K562 (cell line): ENCODE data around the gene ABCA7. TPM values are rescaled to one million over a fixed set of nuclear protein-coding genes. Genes with fewer than 3 reads are reported as not detected.

Experiments used
- ATAC-seq: fragments of 200-7000 bp; cut with Tn5 transposase; 3 replicates; pipeline ENCODE4 v1.9.1; 2020; ENCODE audit warnings: moderate library complexity
- BruUV-seq: library from RNA; stranded (reverse); fragments of 400-500 nt; replicated peaks from 2 replicates; lab custom pipeline; 2021; lab: Mats Ljungman, UMichigan
- CTCF ChIA-PET: fragments of 300-600 bp; formaldehyde crosslinking; extraction: SDS; loops from one replicate; lab custom pipeline; 2021; ENCODE audit warnings: low intra/inter-chr PET ratio; lab: Yijun Ruan, JAX
- POLR2A ChIA-PET: fragments of 300-600, 350-650 bp; sonication (Branson Sonifier 250); formaldehyde crosslinking; extraction: SDS; loops from one replicate; lab custom pipeline; 2021; ENCODE audit warnings: antibody characterized with exemption, inconsistent platforms; lab: Yijun Ruan, JAX
- DNase-seq, 4 experiments: peaks; one replicate each; pipeline versions ENCODE4 v3.0.0 to v3.0.0-alpha.2; 2011 to 2018; ENCODE audit warnings: low spot score in 3 of 4, mixed read lengths in 3 of 4; ENCODE audit errors: extremely low read depth in 1 of 4
- FAIRE-seq: peaks from 2 replicates; lab custom pipeline; 2011; peaks lifted over from hg19 to GRCh38; lab: Jason Lieb, UNC
- H2AFZ ChIP-seq: 2 replicates; pipeline ENCODE4 v1.6.0; 2011; ENCODE audit warnings: low read depth, low read length, control low read depth, inconsistent platforms
- H3K27ac ChIP-seq: fragments of 200-600 bp; 3 replicates; pipeline ENCODE4 v1.8.0; 2011; ENCODE audit warnings: low read depth, mild to moderate bottlenecking, control low read depth, inconsistent platforms, low read length, moderate library complexity, mixed read lengths; ENCODE audit errors: extremely low read depth
- H3K27me3 ChIP-seq, 2 experiments: fragments of 300-600 bp in 1 of 2; 2 replicates in 1 of 2; 3 replicates in 1 of 2; pipeline versions ENCODE4 v1.6.0 to v1.8.0; 2011; ENCODE audit warnings: inconsistent platforms in 2 of 2, low read length in 2 of 2, mild to moderate bottlenecking in 1 of 2, mixed read lengths in 1 of 2, moderate library complexity in 1 of 2; ENCODE audit not compliant: control insufficient read depth in 2 of 2, insufficient read depth in 2 of 2
- H3K36me3 ChIP-seq: fragments of 300-600 bp; 3 replicates; pipeline ENCODE4 v1.8.0; 2011; ENCODE audit warnings: mild to moderate bottlenecking, low read length, inconsistent platforms; ENCODE audit not compliant: control insufficient read depth, insufficient read depth
- H3K4me1 ChIP-seq, 2 experiments: fragments of 200-600 bp in 1 of 2; replicated peaks in 1 of 2; 2 replicates in 1 of 2; 3 replicates in 1 of 2; pipeline versions ENCODE4 v1.5.1 to v1.8.0; 2011; ENCODE audit warnings: inconsistent platforms in 2 of 2, low read length in 2 of 2, mild to moderate bottlenecking in 1 of 2, mixed read lengths in 1 of 2, moderate library complexity in 1 of 2; ENCODE audit not compliant: control insufficient read depth in 2 of 2, insufficient read depth in 2 of 2
- H3K4me2 ChIP-seq: 2 replicates; pipeline ENCODE4 v1.6.1; 2011; ENCODE audit warnings: low read length, control low read depth, inconsistent platforms, mixed read lengths; ENCODE audit not compliant: insufficient read depth
- H3K4me3 ChIP-seq: fragments of 200-600 bp; sonication (generic), shearing (Covaris generic); 2 replicates; pipeline ENCODE4 v1.5.1; 2016; ENCODE audit warnings: control low read depth, inconsistent platforms
- H3K79me2 ChIP-seq: fragments of 200-600 bp; 3 replicates; pipeline ENCODE4 v1.8.0; 2011; ENCODE audit warnings: low read length, inconsistent platforms; ENCODE audit not compliant: control insufficient read depth, insufficient read depth
- H3K9ac ChIP-seq, 2 experiments: 2 replicates each; pipeline versions ENCODE4 v1.6.0 to v1.6.1; 2011; ENCODE audit warnings: low read depth in 2 of 2, low read length in 2 of 2, control low read depth in 1 of 2, inconsistent platforms in 1 of 2, mild to moderate bottlenecking in 1 of 2, mixed read lengths in 1 of 2; ENCODE audit not compliant: insufficient read depth in 1 of 2
- H3K9me1 ChIP-seq: one replicate; pipeline ENCODE4 v1.6.0; 2011; ENCODE audit warnings: inconsistent platforms, mild to moderate bottlenecking, low read length, moderate library complexity; ENCODE audit not compliant: control insufficient read depth, insufficient read depth
- H3K9me3 ChIP-seq: replicated peaks from 2 replicates; pipeline ENCODE4 v1.5.1; 2011; ENCODE audit warnings: low read depth, low read length, inconsistent platforms; ENCODE audit not compliant: control insufficient read depth, insufficient read depth
- H4K20me1 ChIP-seq: replicated peaks from 2 replicates; pipeline ENCODE4 v1.6.1; 2011; ENCODE audit warnings: low read length, inconsistent platforms, mixed read lengths; ENCODE audit not compliant: control insufficient read depth, insufficient read depth
- GTF2A2 ChIP-seq: IDR thresholded peaks from 2 replicates; pipeline ENCODE4 v1.6.1; 2016; ENCODE audit warnings: mild to moderate bottlenecking, missing genetic modification characterization, missing compliant biosample characterization
- HDAC6 ChIP-seq: IDR thresholded peaks from 2 replicates; pipeline ENCODE4 v1.6.1; 2012; ENCODE audit warnings: low read depth, mild to moderate bottlenecking, control low read depth, inconsistent platforms, low read length, moderate library complexity
- KHSRP ChIP-seq: fragments of 450-650 bp; IDR thresholded peaks from 2 replicates; pipeline ENCODE4 v1.6.1; 2017
- MGA ChIP-seq: fragments of 450-650 bp; IDR thresholded peaks from 2 replicates; pipeline ENCODE4 v1.6.1; 2016; ENCODE audit warnings: mild to moderate bottlenecking, moderate library complexity
- RBFOX2 ChIP-seq: fragments of 200-400 bp; formaldehyde crosslinking; IDR thresholded peaks from 2 replicates; pipeline ENCODE4 v1.6.1; 2017; ENCODE audit warnings: low read depth, mild to moderate bottlenecking, low read length, moderate library complexity
- SUPT5H ChIP-seq: fragments of 450-650 bp; IDR thresholded peaks from 2 replicates; pipeline ENCODE4 v1.6.1; 2016
- TAL1 ChIP-seq: fragments of 450-650 bp; IDR thresholded peaks from 2 replicates; pipeline ENCODE4 v1.6.1; 2016; ENCODE audit warnings: mild to moderate bottlenecking
- TEAD2 ChIP-seq: fragments of 450-650 bp; IDR thresholded peaks from 2 replicates; pipeline ENCODE4 v1.6.1; 2016; ENCODE audit warnings: missing genetic modification characterization, control low read depth, missing compliant biosample characterization
- TGIF2 ChIP-seq: sonication (generic); formaldehyde crosslinking; IDR thresholded peaks from 2 replicates; pipeline ENCODE4 v1.8.1; 2022; ENCODE audit warnings: mild to moderate bottlenecking, missing genetic modification reagents, moderate library complexity
- ZNF263 ChIP-seq: sonication (generic); formaldehyde crosslinking; IDR thresholded peaks from 2 replicates; pipeline ENCODE4 v1.8.0; 2022; ENCODE audit warnings: mild to moderate bottlenecking, missing genetic modification reagents, borderline replicate concordance
- ZNF655 ChIP-seq: fragments of 250-450 bp; sonication (Bioruptor Pico); IDR thresholded peaks from 2 replicates; pipeline ENCODE4 v1.5.0; 2021
- WGBS: fragments of 100-300 bp; shearing (Covaris generic); methylation state at CpG from one replicate; pipeline ENCODE4 v1.1.6; 2016; ENCODE audit warnings: low coverage, mixed read lengths; ENCODE audit not compliant: insufficient coverage; ENCODE audit errors: missing lambda C conversion rate; 5-methylcytosine and 5-hydroxymethylcytosine counted together
- in situ Hi-C: fragments of 300-500 bp; cut with MboI; formaldehyde crosslinking; loops from 4 replicates; pipeline ENCODE4 v1.15.0; 2018; ENCODE audit warnings: inconsistent platforms, mixed read lengths
- intact Hi-C: fragments of 100-400 bp; cut with micrococcal nuclease; formaldehyde crosslinking; loops from 2 replicates; pipeline ENCODE4 v1.14.2; 2022
- polyA plus RNA-seq, 8 experiments: library from polyadenylated mRNA; depleted of rRNA in 4 of 8; stranded (reverse) in 5 of 8; unstranded in 3 of 8; fragments of >200 nt; fragmentation: Nextera tagmentation in 2 of 8; fragmentation: Illumina TruSeq in 1 of 8; extraction: Ambion mirVana in 2 of 8; extraction: Trizol in 1 of 8; gene quantifications; 2 replicates each; pipeline versions ENCODE4 v1.2.1 to v1.2.3, GENCODE V29; 2011 to 2014; ENCODE audit warnings: inconsistent platforms in 1 of 8, missing spikeins in 1 of 8
- total RNA-seq, 7 experiments: library from RNA; depleted of rRNA in 6 of 7; stranded (reverse); fragments of >200 nt in 6 of 7; fragmentation: Illumina TruSeq in 2 of 7; extraction: Trizol in 2 of 7; gene quantifications; 2 replicates each; pipeline versions ENCODE4 v1.2.1 to v1.2.3, GENCODE V29; 2011 to 2021; ENCODE audit warnings: low replicate concordance in 1 of 7

Gene ABCA7
- total and polyA plus RNA-seq, 9 of the 15 experiments (the other 6 are each of a cell fraction or from before 2014, with no cell fraction given): 2.3 to 96.1 (median 31.2) TPM

GRCh38 chr19:1088416-1089010 lies 48.6 kb downstream of the ABCA7 start:
- Histone ChIP-seq H3K9me3 (no peaks in the 10 kb centered on the region), H3K79me2 (peaks cover 18% of the 10 kb centered on the region), H3K4me1 (peaks cover 0 to 68% of the 10 kb centered on the region in 2 experiments; a peak in 3 of 5 replicates), H3K9ac (peak overlapping the region in 1 of 2 experiments; percentile 52; a peak in 1 of 4 replicates), H3K27me3 (no peaks in the 10 kb centered on the region), H3K4me2 (no peak overlapping the region), H3K36me3 (peaks cover 82% of the 10 kb centered on the region), H2AFZ (no peak overlapping the region), H3K4me3 (no peak overlapping the region), H3K9me1 (peaks cover 3% of the 10 kb centered on the region), H4K20me1 (no peaks in the 10 kb centered on the region), H3K27ac (no peak overlapping the region)
- FAIRE-seq (no peak), ATAC-seq (no peak), DNase-seq (no peak)
- in situ Hi-C loops: no loop called here
- no TSS peak for BruUV-seq
- POLR2A ChIA-PET: interaction anchor here (0.6 to 1.2 kb wide), 5 partner anchors 8 to 153 kb away, joined by 3 to 4 read pairs (median 3); partner anchors contain the start of gene ATP5F1D
- intact Hi-C loops: no loop called here
- WGBS: 94% methylated on average over 7 of the region's 27 CpGs
- CTCF ChIA-PET: no interaction called here
- TF ChIP-seq MGA (no peak), TEAD2 (tag) (no peak), TAL1 (no peak), TGIF2 (CRISPR knock-in tag) (no peak), KHSRP (no peak), SUPT5H (no peak), ZNF263 (CRISPR knock-in tag) (no peak), HDAC6 (no peak), ZNF655 (no peak), GTF2A2 (no peak), RBFOX2 (peak; percentile 59)
